GM19452 (cell line): ENCODE measurements around the gene KLK4.

Experiments used
- ATAC-seq: cut with Tn5 transposase; IDR thresholded peaks from one replicate; pipeline ENCODE4 v1.9.1; 2021; ENCODE audit not compliant: unreplicated experiment

Gene KLK4, protein sequence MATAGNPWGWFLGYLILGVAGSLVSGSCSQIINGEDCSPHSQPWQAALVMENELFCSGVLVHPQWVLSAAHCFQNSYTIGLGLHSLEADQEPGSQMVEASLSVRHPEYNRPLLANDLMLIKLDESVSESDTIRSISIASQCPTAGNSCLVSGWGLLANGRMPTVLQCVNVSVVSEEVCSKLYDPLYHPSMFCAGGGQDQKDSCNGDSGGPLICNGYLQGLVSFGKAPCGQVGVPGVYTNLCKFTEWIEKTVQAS

DNA sequence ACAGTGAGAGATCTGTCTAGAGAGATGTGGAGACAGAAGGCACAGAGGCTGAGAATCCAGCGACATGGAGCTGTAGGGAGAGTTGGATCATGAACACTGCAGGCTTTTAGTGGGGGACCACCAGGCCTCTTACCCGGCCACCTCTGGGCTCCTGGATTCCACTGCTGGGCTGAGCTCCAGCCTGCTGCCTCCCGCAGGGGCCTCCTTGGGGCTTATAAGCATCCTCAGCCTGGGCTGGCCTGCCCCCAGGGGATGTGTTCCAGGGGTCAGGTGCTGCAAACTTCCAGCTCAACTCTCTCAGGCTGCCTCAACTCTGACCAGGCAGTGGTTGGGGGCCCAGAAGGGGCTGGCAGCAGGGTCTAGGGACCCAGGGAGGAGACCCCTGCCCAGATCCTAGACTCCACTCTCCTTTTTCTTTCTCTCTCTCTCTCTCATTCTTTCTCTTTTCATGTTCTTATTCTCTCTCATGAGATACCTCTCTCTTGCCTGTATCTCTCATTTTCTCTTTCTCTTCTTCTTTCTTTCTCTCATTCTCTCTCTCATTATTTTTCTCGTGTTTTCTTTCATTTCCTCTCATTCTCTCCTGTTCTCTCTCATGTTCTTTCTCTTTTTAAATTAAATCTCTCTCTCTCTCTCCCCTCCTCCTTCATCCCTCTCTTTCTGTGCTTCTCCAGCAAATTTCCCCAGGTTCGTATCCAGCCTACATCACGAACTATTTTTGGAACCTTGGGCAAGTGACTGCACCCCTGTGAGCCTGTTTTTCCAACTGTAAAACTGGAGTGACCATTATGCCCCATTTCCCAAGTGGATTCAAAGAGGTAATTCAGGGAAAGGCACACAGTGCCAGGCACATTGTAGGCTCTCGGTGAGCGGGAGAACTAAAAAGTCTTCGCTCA lies at the start of gene KLK4:
KLK4 (minus strand) TSS at position 190 of the 896 bp plus-strand sequence. CDS start 657 bp downstream, outside the sequence.
- ATAC-seq: no peak

DNA sequence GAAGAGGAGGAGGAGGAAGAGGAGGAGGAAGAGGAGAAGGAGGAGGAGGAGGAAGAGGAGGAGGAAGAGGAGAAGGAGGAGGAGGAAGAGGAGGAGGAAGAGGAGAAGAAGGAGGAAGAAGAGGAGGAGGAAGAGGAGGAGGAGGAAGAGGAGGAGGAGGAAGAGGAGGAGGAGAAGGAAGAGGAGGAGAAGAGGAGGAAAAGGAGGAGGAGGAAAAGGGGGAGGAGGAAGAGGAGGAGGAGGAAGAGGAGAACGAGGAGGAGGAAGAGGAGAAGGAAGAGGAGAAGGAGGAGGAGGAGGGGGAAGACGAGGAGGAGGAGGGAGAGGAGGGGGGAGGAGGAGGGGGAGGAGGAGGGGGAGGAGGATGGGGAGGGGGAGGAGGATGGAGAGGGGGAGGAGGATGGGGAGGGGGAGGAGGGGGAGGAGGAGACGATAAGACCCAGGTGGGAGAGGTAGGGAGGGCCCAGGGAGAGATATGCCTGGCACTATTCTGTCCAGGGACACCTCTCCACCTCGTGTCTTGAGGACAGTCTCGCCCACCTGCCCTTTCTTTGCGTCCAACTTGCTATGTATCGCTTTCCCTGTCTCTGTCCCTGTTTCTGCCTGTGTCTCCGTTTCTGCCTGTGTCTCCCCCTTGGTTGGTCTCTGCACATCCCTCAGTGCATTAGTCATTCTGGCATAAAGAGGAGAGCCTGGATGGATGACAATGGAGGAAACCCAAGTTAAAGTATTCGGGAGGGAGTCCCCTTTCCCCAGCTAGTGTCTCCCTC lies 48.7 kb upstream of the KLK4 start:
- no peak for ATAC-seq

DNA sequence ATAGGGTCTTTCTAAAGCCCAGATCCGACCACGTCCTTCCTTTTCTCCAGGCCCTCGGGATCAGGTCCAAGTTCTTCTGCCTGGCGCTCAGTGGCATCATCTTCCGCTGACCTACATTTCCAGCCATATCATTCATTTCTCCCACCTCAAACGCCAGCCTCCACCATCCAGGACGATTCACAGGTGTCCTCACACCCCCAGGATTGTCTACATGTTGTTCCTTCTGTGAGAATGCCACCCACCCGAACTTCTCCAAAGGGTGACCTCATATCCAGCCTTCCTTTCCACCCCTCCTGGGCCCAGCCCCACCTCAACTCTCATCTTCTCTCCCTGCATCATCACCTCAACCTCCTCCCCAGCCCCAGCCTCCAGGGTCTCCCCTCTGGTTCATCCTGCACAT lies 46.4 kb upstream of the KLK4 start:
- no peak for ATAC-seq

DNA sequence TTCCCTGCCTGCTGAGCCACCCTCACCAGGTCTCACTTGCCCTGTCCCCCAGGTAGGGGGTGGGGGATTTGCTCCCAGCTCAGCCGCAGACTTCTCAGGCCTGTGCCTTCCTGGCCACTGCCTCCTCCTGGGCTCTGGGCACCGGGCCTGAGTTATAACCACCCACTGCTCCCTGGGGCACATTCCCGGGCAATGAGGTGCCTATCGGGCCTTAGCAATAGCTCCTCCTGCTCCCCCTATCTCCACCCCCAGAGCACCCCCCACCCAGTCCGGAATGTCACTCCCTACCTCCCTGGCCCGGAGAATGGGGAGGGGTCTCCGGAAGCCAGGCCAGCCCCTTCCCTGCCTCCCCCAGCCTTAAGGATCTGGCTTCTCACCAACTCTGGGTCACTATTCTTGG lies 41.7 kb upstream of the KLK4 start, which contains the start of gene KLK5:
KLK5 (minus strand) TSS at position 129 of the 400 bp plus-strand sequence. CDS start 381 bp downstream, outside the sequence.
- no peak for ATAC-seq

GRCh38 chr19:50949861-50950260 lies 38.7 kb upstream of the KLK4 start:
- ATAC-seq: no peak

- ATAC-seq: no peak
Measured at GRCh38 chr19:50947123-50947522, 35.9 kb upstream of the KLK4 start.

GRCh38 chr19:50944795-50945194 lies 33.6 kb upstream of the KLK4 start:
- ATAC-seq: no peak

GRCh38 chr19:50943074-50943828 lies 32.1 kb upstream of the KLK4 start:
- ATAC-seq: no peak

GRCh38 chr19:50939596-50939995 lies 28.4 kb upstream of the KLK4 start:
- no peak for ATAC-seq

DNA sequence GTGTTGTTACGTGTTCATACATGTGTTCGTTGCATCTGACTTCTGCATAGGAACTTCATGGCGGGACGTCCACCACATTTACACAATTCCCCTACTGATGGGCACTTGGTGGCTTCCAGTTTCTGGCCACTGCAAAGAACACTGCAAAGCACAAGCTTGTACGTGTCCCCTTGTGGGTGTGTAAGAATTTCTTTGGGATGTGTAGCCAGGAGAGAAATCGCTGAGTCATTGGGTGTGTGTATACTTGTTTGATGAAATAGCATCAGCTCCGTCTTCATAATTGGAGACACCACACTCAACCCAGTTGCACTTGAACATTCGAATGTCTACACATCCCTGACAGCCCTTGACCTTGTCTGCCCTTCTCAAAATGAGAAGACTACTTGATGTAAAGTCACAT lies 22.4 kb upstream of the KLK4 start:
- ATAC-seq: no peak

GRCh38 chr19:50932690-50933083 lies 21.5 kb upstream of the KLK4 start:
- no peak for ATAC-seq

GRCh38 chr19:50932018-50932689 lies 21.0 kb upstream of the KLK4 start:
- no peak for ATAC-seq

DNA sequence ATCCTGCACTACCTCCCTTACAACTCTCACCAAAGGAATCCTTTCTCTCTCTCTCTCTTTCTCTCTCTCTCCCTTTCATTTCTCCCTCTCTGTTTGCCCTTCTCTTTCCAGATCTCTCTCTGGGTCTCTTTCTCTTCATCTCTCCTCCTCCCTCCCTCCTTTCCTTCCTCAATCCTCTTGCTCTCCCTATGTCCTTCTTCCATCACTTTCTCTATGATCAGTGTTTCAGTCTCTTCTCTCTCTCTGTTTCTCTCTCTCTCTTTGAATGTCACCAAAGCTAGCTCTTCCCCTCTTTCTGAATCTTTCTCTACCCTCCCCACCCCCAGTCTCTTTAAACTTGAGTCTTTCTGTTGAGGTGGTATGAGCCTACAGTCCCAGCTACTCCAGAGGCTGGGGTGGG lies 19.8 kb upstream of the KLK4 start:
- ATAC-seq: no peak

GRCh38 chr19:50928831-50929230 lies 17.6 kb upstream of the KLK4 start:
- ATAC-seq: no peak

- no peak for ATAC-seq
Measured at GRCh38 chr19:50926144-50926543, 14.9 kb upstream of the KLK4 start.

DNA sequence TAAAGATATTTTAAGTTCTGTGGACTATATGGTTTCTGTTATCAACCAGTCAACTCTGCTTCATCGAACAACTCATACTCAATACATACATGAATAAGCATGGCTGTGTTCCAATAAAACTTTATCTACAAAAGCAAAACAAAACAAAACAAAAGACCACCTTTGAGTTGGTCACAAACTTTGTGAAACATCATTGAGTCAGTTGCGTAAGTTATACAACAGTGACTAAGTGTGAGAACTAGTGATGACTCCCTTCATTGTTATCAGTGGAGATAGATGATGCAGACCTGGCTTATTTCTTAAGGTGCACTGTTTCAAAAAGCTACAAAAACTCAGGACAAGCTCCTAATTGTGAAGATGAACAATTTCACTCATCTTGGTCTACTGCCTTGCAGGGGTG lies 14.5 kb upstream of the KLK4 start:
- no peak for ATAC-seq

- ATAC-seq: no peak
Measured at GRCh38 chr19:50924586-50924985, 13.4 kb upstream of the KLK4 start.

GRCh38 chr19:50922317-50922853 lies 11.2 kb upstream of the KLK4 start:
- peak; percentile 71 for ATAC-seq

- ATAC-seq: peak; percentile 30
Measured at GRCh38 chr19:50921426-50922316, 10.5 kb upstream of the KLK4 start.
